GM18861 (cell line): ENCODE data around the gene PAX3.
A peak's percentile ranks its signal among the peaks of the same experiment; 100 is the strongest.

Source experiments
- ATAC-seq: cut with Tn5 transposase; IDR thresholded peaks from one replicate; pipeline ENCODE4 v1.9.1; 2021; ENCODE audit not compliant: unreplicated experiment

Gene PAX3

GRCh38 chr2:222310747-222311318 is 12.0 kb upstream of the PAX3 start:
- no peak for ATAC-seq

GRCh38 chr2:222309766-222310165 is 11.0 kb upstream of the PAX3 start:
- ATAC-seq = no peak

- no peak for ATAC-seq
Measured at GRCh38 chr2:222309361-222309760, 10.6 kb upstream of the PAX3 start.

GRCh38 chr2:222307978-222308730 is 9.4 kb upstream of the PAX3 start:
- ATAC-seq = no peak

DNA sequence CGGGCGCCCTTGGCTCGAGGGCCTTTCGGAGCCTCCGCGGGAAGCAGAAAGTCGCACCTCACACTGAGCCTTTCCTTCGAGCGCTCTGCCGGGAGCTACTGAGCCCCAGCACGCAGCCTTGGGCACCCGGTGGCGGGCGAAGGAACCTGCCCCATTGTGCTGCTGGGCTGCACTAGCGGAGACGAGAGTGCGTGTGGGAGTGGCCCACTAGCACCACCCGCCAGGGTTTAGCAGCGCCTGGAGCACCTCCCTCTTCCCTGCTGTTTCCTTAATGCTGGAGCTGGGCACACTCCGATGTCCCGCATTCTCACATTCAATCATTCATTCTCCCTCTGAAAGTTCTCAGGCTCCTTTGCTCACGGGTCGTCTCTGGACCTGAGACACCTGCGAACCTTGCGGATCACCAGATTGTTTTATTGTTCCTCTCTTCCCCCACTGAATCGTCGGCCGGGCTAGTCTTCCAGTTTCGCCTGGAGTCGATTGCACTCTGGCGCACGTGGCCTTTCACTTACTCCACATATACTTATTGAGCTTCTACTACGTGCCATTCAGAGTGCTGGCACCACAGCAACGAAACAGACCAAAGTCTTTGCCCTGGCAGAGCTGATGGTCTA is 8.5 kb upstream of the PAX3 start:
- no peak for ATAC-seq

DNA sequence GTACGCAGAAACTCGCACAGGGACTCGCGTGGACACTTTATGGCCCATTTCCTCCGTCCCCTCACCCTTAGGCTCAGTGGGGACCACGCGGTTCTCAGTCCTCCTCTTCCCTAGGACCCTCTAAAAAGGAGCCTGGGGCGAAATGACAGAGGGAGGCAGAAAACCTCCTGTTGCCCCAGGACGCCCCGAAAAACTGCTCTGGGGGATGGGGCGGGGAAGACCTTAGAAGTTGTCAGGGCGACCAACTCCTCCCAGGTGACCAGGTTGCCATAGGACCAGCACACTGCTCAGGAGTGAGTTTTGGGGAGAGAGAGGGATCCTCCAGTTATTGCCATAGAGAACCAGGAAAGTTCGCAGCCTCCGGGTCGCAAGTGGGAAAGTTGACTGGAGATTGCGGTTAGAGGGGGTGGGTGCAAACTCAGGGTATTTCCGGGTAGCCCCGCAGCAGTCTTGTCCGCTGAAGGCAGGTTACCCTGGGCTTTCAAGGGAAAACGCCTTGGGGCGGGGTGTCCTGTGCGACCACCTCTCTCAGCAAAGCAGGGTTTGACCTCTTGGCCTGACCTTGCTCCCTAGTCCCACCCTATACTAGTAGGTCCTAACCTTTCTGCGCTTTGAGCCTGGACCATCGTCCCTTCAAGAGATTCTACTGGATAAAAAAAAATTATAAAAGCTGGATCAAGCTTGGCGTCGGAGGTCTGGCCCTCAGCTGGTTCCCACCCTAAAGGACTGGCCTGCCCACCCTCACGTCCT is 7.8 kb upstream of the PAX3 start:
- ATAC-seq = no peak

- peak; percentile 35 for ATAC-seq
Measured at GRCh38 chr2:222305516-222306392, 7.0 kb upstream of the PAX3 start.

GRCh38 chr2:222304737-222305515 is 6.1 kb upstream of the PAX3 start:
- no peak for ATAC-seq

- no peak for ATAC-seq
Measured at GRCh38 chr2:222303828-222304736, 5.3 kb upstream of the PAX3 start.

DNA sequence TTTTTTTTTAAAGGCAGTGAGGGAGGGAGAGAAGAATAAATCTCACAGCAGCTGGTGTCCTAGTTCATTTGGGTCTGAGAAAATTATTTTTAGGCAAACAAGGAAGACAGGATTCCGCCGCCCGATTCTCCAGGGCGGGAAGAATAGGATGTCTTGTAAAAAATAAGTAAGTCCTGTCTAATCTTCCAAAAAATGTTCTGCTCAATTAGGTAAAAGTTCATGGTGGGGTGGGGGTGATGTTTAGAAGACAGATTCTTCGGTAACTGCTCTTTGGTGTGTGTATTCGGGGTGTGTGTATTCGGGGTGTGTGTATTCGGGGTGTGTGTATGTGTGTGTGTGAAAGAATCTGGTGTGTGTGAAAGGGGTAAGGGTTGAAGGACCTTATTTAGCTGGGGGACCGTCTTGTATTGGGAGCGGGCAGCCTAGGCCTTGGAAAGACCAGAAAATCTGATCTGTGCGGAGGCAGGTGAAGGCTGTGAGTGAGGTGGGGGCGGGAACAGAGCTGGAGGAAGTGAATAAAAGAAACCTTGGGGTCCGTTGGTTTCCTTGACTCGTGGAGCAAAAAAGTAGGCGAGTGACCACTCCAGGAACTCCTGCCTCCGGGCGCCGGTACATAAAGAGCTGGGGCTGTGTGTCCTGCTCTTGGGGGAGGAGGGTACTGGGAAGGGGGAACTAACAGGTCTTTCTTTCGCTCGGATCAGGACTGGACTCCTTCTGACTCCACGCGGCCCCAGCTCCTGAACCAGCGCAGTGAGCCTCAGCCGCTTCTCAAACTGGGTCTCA is 4.4 kb upstream of the PAX3 start:
- ATAC-seq = no peak

DNA sequence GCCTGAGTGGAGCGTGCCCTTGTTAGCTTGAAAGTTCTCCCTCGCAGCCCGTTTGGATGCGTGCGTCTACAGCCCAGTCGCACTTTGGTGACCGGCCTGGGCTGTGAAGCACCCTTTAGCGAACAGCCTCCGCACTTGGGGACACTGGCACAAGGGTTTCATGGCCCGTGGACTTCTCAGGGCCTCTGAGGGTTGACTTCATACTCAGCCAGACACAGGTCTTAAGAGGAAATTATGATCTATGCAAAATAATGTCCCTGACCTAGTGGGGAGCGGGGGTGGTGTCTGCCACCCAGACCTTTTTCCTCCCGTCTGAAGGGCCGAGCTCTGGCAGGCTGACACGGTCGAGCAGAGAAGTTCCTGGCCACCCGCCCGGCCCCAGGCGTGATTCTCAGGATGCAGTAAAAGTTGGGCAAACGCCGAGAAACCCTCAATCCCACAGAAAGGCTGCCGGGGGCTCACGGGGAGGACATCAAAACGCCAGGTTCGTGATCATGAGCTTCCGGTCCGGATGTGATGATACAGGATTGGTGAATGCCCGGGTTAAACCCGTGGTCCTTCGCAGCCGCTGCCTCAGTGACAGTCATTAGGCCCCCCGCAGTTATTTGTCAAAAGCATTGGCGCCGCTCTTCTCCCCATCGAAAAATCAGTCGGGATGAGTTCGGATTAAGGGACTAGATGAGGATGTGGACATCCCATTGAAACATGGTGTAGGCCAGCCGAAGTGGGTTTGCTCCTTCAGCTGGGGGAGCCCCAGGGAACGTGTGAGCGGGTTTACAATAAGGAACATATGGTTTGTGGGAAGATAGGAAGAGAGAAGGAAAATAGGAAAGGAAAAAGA is 3.6 kb upstream of the PAX3 start:
- no peak for ATAC-seq

GRCh38 chr2:222301796-222302118 is 3.0 kb upstream of the PAX3 start:
- no peak for ATAC-seq

DNA sequence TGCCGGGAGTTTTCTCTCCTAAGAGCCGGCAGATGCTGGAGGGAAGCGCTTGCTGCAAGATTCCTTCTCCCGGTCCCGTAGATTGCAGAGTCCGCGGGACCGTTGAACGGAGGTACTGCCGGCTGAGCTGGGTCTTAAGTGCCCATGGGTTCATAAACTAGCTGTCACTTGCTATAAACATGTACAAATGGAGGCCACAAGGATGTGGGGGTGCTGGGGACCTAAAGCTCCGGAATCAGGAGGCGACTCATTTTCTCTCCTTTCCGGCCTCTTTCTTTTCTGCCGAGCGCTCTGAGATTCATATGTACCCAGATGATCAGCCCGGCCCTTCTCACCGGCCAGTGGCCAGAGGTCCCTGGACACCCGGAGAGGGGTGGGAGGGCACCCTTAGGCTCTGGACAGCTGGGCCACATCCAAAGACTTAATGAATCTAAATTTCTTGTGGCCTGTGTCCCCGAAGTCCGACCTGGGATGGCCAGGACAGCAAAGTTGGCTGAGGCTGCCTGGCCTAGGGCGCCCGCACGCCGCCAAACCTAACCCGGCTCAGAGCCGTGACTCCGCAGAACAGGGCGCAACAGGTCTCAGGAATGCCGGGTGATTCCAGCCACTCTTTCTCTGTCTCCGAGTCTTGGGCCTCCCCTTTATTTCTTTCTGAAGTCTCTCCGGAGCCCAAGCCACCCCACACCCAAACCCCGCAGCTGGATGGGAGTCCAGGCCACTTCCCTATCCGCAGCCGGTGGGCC is 2.4 kb upstream of the PAX3 start:
- no peak for ATAC-seq

DNA sequence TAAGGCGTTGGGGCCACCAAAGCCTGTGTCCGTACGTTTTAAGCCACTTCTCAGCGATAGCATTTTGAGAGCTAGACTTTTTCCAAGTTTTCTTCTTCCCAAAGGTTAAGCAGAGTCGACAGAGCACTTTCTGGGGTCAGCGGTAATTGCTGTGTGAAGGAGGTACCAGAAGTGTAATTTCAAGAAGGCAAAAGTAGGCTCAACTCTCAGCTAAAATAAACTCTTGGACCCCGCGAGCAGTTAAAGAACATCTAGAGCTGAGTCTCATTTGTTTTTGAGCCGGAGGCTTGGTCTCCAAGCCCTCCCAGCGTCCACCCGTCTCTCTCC is 1.9 kb upstream of the PAX3 start:
- ATAC-seq = no peak

DNA sequence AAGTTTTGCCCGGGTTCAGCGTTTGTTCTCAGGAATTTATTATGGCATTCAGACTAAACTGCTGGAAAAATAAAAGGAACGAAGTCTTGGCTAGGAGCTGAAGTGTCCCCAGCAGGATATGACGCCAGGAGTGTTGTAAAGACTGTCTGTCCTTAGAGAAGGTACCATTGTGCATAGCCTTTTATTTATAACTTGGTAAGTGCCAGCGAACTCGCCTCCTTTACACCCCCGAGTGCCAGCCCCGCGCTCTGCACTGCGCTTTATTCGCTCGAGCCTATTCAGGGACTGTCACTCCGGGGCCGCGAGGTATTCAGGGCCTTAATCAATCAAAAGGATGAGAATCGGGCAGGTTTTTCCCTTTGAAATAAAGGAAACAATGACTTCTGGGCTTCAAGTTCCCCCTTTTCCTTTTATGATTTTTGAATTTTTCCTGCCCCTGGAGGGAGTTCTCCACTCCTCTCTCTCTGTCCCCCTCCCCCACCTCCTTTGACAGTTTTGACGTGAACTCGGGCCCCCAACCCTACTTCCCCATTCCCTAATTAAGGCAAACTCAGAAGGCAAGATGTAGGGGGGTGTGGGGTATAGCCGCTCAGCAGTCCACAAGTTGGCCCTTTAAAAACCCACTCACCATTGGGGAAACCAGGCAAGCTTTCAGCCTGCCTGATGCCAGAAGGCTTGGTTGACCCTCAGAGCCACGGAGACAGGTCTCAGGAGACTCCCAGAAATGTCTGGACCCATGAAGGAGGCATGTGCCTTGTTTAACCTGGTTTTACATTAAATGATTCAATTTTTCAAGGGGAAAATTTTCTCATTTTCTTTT is 1.3 kb upstream of the PAX3 start:
- ATAC-seq = no peak

DNA sequence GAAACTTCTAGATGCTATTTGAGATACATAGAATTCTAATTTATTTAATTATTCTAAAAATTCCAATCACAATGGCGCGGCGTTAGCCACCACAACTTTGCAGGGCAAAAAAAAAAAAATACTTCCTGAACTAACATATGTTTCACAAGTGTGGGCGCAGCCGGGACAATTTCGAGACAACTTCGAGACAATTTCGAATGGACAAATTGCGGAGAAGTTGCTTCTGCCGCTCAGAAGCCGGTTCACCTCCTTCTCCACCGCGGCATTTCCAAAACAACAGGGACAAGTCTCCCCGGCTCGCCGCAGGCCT is 842 bp downstream of the PAX3 start:
- ATAC-seq = no peak
